ENCODE measurements around the gene SRGAP3. TPM values are rescaled to one million over a fixed set of nuclear protein-coding genes. Genes with fewer than 3 reads are reported as not detected.

Gene SRGAP3
- total RNA-seq, 4 donors from 2014 or later, result 13.7 to 27.7 (median 18.5) TPM

GRCh38 chr3:8981700-8982099 is 267.7 kb downstream of the SRGAP3 start:
- H3K4me3 ChIP-seq (ENCODE audit: low read depth, poor library complexity, severe bottlenecking), result no peak overlapping the region
- intact Hi-C loops (cut with DNase I; ENCODE audit: low total_unique reads), result loop anchor here (10.0 kb wide), 1 partner anchor 93 kb away; no protein-coding TSS in a partner anchor
- 87% methylated on average over 9 of the region's 9 CpGs for WGBS, 2 donors
- TF ChIP-seq, protein P1, sequence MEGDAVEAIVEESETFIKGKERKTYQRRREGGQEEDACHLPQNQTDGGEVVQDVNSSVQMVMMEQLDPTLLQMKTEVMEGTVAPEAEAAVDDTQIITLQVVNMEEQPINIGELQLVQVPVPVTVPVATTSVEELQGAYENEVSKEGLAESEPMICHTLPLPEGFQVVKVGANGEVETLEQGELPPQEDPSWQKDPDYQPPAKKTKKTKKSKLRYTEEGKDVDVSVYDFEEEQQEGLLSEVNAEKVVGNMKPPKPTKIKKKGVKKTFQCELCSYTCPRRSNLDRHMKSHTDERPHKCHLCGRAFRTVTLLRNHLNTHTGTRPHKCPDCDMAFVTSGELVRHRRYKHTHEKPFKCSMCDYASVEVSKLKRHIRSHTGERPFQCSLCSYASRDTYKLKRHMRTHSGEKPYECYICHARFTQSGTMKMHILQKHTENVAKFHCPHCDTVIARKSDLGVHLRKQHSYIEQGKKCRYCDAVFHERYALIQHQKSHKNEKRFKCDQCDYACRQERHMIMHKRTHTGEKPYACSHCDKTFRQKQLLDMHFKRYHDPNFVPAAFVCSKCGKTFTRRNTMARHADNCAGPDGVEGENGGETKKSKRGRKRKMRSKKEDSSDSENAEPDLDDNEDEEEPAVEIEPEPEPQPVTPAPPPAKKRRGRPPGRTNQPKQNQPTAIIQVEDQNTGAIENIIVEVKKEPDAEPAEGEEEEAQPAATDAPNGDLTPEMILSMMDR (IDR thresholded peaks at IDR 0.05), result no peak
- no peak for TF ChIP-seq POLR2A (IDR thresholded peaks at IDR 0.05)
- no peak for DNase-seq (ENCODE audit: low spot score in 2 of 2)

DNA sequence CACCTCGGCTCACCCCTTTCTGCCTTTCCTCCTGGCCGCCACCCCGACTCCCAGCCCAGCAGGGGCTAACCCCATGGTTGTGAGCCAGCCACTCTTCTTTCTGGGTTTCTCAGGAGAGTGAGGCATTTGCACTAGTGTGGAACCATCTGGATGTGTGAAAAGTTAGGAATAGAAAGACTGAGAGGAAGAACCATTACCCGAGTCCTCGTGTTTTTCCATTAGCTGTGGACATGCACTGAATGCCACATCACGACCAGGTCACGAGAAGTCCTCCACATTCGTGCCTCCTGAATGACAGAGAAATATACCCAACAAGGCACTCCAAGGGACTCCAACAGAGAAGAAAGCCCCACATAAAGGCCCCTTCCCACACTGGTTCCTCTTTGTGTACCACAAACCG is 268.1 kb downstream of the SRGAP3 start:
- DNase-seq (ENCODE audit: low spot score in 2 of 2), result no peak
- WGBS, 2 donors, result 88 to 89% methylated on average over 9 of the region's 9 CpGs
- TF ChIP-seq, protein P1 (IDR thresholded peaks at IDR 0.05), result no peak
- TF ChIP-seq POLR2A (IDR thresholded peaks at IDR 0.05), result no peak
- intact Hi-C loops (cut with DNase I; ENCODE audit: low total_unique reads), result loop anchor here (10.0 kb wide), 1 partner anchor 94 kb away; no protein-coding TSS in a partner anchor
- no peak overlapping the region for H3K4me3 ChIP-seq (ENCODE audit: low read depth, poor library complexity, severe bottlenecking)

GRCh38 chr3:8980756-8981257 is 268.6 kb downstream of the SRGAP3 start:
- intact Hi-C loops (cut with DNase I; ENCODE audit: low total_unique reads), result loop anchor here (10.0 kb wide), 1 partner anchor 94 kb away; no protein-coding TSS in a partner anchor
- no peak for TF ChIP-seq POLR2A (IDR thresholded peaks at IDR 0.05)
- TF ChIP-seq, protein P1 (IDR thresholded peaks at IDR 0.05), result no peak
- no peak overlapping the region for H3K4me3 ChIP-seq (ENCODE audit: low read depth, poor library complexity, severe bottlenecking)
- WGBS, 2 donors, result 50 to 63% methylated on average over 6 of the region's 6 CpGs
- DNase-seq (ENCODE audit: low spot score in 2 of 2), result no peak

- TF ChIP-seq, protein P1 (IDR thresholded peaks at IDR 0.05), result no peak
- TF ChIP-seq POLR2A (IDR thresholded peaks at IDR 0.05), result no peak
- H3K4me3 ChIP-seq (ENCODE audit: low read depth, poor library complexity, severe bottlenecking), result no peak overlapping the region
- intact Hi-C loops (cut with DNase I; ENCODE audit: low total_unique reads), result no loop called here
- DNase-seq (ENCODE audit: low spot score in 2 of 2), result no peak
- WGBS, 2 donors, result 91 to 96% methylated on average over 1 of the region's 1 CpG
These were observed 270.2 kb downstream of the SRGAP3 start for GRCh38 chr3:8979262-8979661.

- DNase-seq (ENCODE audit: low spot score in 2 of 2), result no peak
- TF ChIP-seq POLR2A (IDR thresholded peaks at IDR 0.05), result no peak
- TF ChIP-seq, protein P1 (IDR thresholded peaks at IDR 0.05), result no peak
- intact Hi-C loops (cut with DNase I; ENCODE audit: low total_unique reads), result no loop called here
- no peak overlapping the region for H3K4me3 ChIP-seq (ENCODE audit: low read depth, poor library complexity, severe bottlenecking)
- 38 to 63% methylated on average over 3 of the region's 3 CpGs for WGBS, 2 donors
These were observed 270.9 kb downstream of the SRGAP3 start for GRCh38 chr3:8978551-8978950.

Data from lower leg skin (tissue), 4 donors.